HepG2 (cell line): ENCODE measurements around the gene TMEM232. TPM values are rescaled to one million over a fixed set of nuclear protein-coding genes. Genes with fewer than 3 reads are reported as not detected.

ENCODE experiments used
- ATAC-seq: fragments of 200-7000 bp; cut with Tn5 transposase; 3 replicates; pipeline ENCODE4 v1.9.1; 2020; ENCODE audit warnings: mild to moderate bottlenecking, moderate library complexity
- BruUV-seq: library from RNA; stranded (reverse); fragments of 400-500 nt; replicated peaks from 2 replicates; lab custom pipeline; 2021; lab: Mats Ljungman, UMichigan
- CTCF ChIA-PET: fragments of 300-600 bp; formaldehyde crosslinking; extraction: SDS; loops from one replicate; lab custom pipeline; 2021; ENCODE audit warnings: low total read pairs, inconsistent platforms, low intra/inter-chr PET ratio; lab: Yijun Ruan, JAX
- POLR2A ChIA-PET: fragments of 350-600 bp; sonication (Branson Sonifier 250); formaldehyde crosslinking; loops from one replicate; lab custom pipeline; 2020; ENCODE audit warnings: antibody characterized with exemption, inconsistent platforms; lab: Yijun Ruan, JAX
- DNase-seq: peaks from one replicate; pipeline ENCODE4 v3.0.0-alpha.2; 2015; ENCODE audit warnings: low spot score
- FAIRE-seq: peaks from 3 replicates; lab custom pipeline; 2011; peaks lifted over from hg19 to GRCh38; lab: Jason Lieb, UNC
- H2AFZ ChIP-seq: one replicate; pipeline ENCODE4 v1.6.1; 2011; ENCODE audit warnings: low read length, inconsistent platforms
- H3K27ac ChIP-seq: fragments of 300-600 bp; 3 replicates; pipeline ENCODE4 v1.8.0; 2011; ENCODE audit warnings: mixed run types, mild to moderate bottlenecking, mixed read lengths, low read length, inconsistent platforms; ENCODE audit not compliant: insufficient read depth; ENCODE audit errors: extremely low read length
- H3K27me3 ChIP-seq, 2 experiments: fragments of 200-600 bp in 1 of 2; 2 replicates in 1 of 2; 3 replicates in 1 of 2; pipeline versions ENCODE4 v1.6.0 to v1.8.0; 2011; ENCODE audit warnings: low read length in 2 of 2, mild to moderate bottlenecking in 2 of 2, moderate library complexity in 2 of 2, inconsistent platforms in 1 of 2; ENCODE audit not compliant: insufficient read depth in 2 of 2, control insufficient read depth in 1 of 2
- H3K36me3 ChIP-seq, 2 experiments: fragments of 200-600 bp in 1 of 2; replicated peaks in 1 of 2; 2 replicates in 1 of 2; 3 replicates in 1 of 2; pipeline versions ENCODE4 v1.5.1 to v1.8.0; 2011; ENCODE audit warnings: low read length in 2 of 2, inconsistent platforms in 1 of 2; ENCODE audit not compliant: insufficient read depth in 2 of 2, control insufficient read depth in 1 of 2
- H3K4me1 ChIP-seq: 2 replicates; pipeline ENCODE4 v1.5.1; 2012; ENCODE audit warnings: low read length, inconsistent platforms; ENCODE audit not compliant: insufficient read depth
- H3K4me2 ChIP-seq: 2 replicates; pipeline ENCODE4 v1.6.0; 2011; ENCODE audit warnings: low read depth, low read length, inconsistent platforms
- H3K4me3 ChIP-seq, 3 experiments: fragments of 200-600 bp in 1 of 3; sonication (generic), shearing (Covaris generic) in 1 of 3; replicated peaks in 1 of 3; 2 replicates each; pipeline ENCODE4 v1.5.1; 2011 to 2016; ENCODE audit warnings: low read length in 3 of 3, inconsistent platforms in 2 of 3, low read depth in 2 of 3, mild to moderate bottlenecking in 2 of 3, control low read depth in 1 of 3, mixed read lengths in 1 of 3; ENCODE audit not compliant: insufficient read depth in 1 of 3
- H3K79me2 ChIP-seq: one replicate; pipeline ENCODE4 v1.6.1; 2011; ENCODE audit warnings: low read length, inconsistent platforms; ENCODE audit not compliant: insufficient read depth
- H3K9ac ChIP-seq: 2 replicates; pipeline ENCODE4 v1.6.0; 2011; ENCODE audit warnings: mild to moderate bottlenecking, low read depth, low read length, inconsistent platforms; ENCODE audit not compliant: insufficient read depth
- H3K9me3 ChIP-seq: 2 replicates; pipeline ENCODE4 v1.5.1; 2012; ENCODE audit warnings: mild to moderate bottlenecking, low read length
- H4K20me1 ChIP-seq: 2 replicates; pipeline ENCODE4 v1.6.0; 2011; ENCODE audit warnings: inconsistent platforms, mild to moderate bottlenecking, low read length, moderate library complexity; ENCODE audit not compliant: insufficient read depth
- AHDC1 ChIP-seq: sonication (generic); formaldehyde crosslinking; IDR thresholded peaks from 2 replicates; pipeline ENCODE4 v1.5.1; 2020; ENCODE audit warnings: mild to moderate bottlenecking, missing genetic modification reagents, borderline replicate concordance
- DNMT3B ChIP-seq: conservative IDR thresholded peaks from 2 replicates; pipeline ENCODE4 v1.6.1; 2016; ENCODE audit warnings: missing biosample characterization, control low read depth
- DPF2 ChIP-seq: sonication (generic); formaldehyde crosslinking; IDR thresholded peaks from 2 replicates; pipeline ENCODE4 v1.4.0; 2020; ENCODE audit warnings: mild to moderate bottlenecking, low read depth, missing genetic modification reagents, borderline replicate concordance
- LRRFIP1 ChIP-seq: sonication (generic); formaldehyde crosslinking; conservative IDR thresholded peaks from 2 replicates; pipeline ENCODE4 v1.4.0; 2020; ENCODE audit warnings: missing genetic modification reagents
- MAFF ChIP-seq: IDR thresholded peaks from 2 replicates; pipeline ENCODE4 v1.6.1; 2011; ENCODE audit warnings: low read depth, low read length, improper control_type of control experiment
- MAZ ChIP-seq, 2 experiments: sonication (generic) in 1 of 2; formaldehyde crosslinking in 1 of 2; IDR thresholded peaks; 2 replicates each; pipeline versions ENCODE4 v1.5.0 to v1.6.1; 2012 to 2020; ENCODE audit warnings: low read depth in 2 of 2, mild to moderate bottlenecking in 2 of 2, borderline replicate concordance in 1 of 2, improper control_type of control experiment in 1 of 2, low read length in 1 of 2, missing genetic modification reagents in 1 of 2, moderate library complexity in 1 of 2
- NCOA2 ChIP-seq: sonication (generic); formaldehyde crosslinking; IDR thresholded peaks from 2 replicates; pipeline ENCODE4 v1.8.0; 2022; ENCODE audit warnings: inconsistent platforms
- PITX1 ChIP-seq: sonication (generic); formaldehyde crosslinking; IDR thresholded peaks from 2 replicates; pipeline ENCODE4 v1.5.1; 2020; ENCODE audit warnings: mild to moderate bottlenecking, missing genetic modification reagents
- ZNF326 ChIP-seq: sonication (generic); formaldehyde crosslinking; IDR thresholded peaks from 2 replicates; pipeline ENCODE4 v1.4.0; 2020; ENCODE audit warnings: missing genetic modification reagents, borderline replicate concordance
- ZNF556 ChIP-seq: sonication (generic); formaldehyde crosslinking; IDR thresholded peaks from 2 replicates; pipeline ENCODE4 v1.4.0; 2020; ENCODE audit warnings: mild to moderate bottlenecking, missing genetic modification reagents, borderline replicate concordance
- ZNF639 ChIP-seq: conservative IDR thresholded peaks from 2 replicates; pipeline ENCODE4 v1.6.1; 2018; ENCODE audit warnings: missing genetic modification reagents
- WGBS: methylation state at CpG from one replicate; pipeline ENCODE4 v1.1.6; 2017; ENCODE audit warnings: low lambda C conversion rate; 5-methylcytosine and 5-hydroxymethylcytosine counted together
- in situ Hi-C: cut with HindIII; loops from 2 replicates; pipeline ENCODE4 v1.10.0; 2017; ENCODE audit warnings: low pct_unique_long_range_greater_than_20kb; ENCODE audit not compliant: extremely low pct_ligation_motif_present
- intact Hi-C: fragments of 100-400 bp; cut with micrococcal nuclease; formaldehyde crosslinking; loops from one replicate; pipeline ENCODE4 v1.10.0; 2022; ENCODE audit not compliant: unreplicated experiment
- polyA plus RNA-seq, 8 experiments: library from polyadenylated mRNA; depleted of rRNA in 3 of 8; stranded (reverse) in 7 of 8; unstranded in 1 of 8; fragments of >200 nt; fragmentation: Illumina TruSeq in 4 of 8; extraction: Trizol in 4 of 8; gene quantifications; 2 replicates each; pipeline versions ENCODE4 v1.2.1 to v1.2.3, GENCODE V29; 2011 to 2016; ENCODE audit warnings: low read depth in 4 of 8, missing spikeins in 1 of 8, mixed read lengths in 1 of 8; ENCODE audit not compliant: insufficient read depth in 1 of 8
- total RNA-seq, 5 experiments: library from RNA; depleted of rRNA; stranded (reverse); fragments of >200 nt; fragmentation: Illumina TruSeq; extraction: Trizol; gene quantifications; 2 replicates each; pipeline ENCODE4 v1.2.3, GENCODE V29; 2016; ENCODE audit warnings: low read depth in 1 of 5

Gene TMEM232
- total and polyA plus RNA-seq, 2 of the 13 experiments (the other 11 are each of a cell fraction or from before 2014, with no cell fraction given) = 0.29 to 0.71 TPM

GRCh38 chr5:110686270-110686669 is 40.2 kb downstream of the TMEM232 start:
- FAIRE-seq = no peak
- no peak for DNase-seq
- ChIA-PET POLR2A (no interaction called here), CTCF (no interaction called here)
- 25% methylated on average over 2 of the region's 2 CpGs for WGBS
- H3K4me2 ChIP-seq = no peak overlapping the region
- H3K27me3 ChIP-seq = no peaks in the 10 kb centered on the region
- intact Hi-C loops = no loop called here
- H3K4me1 ChIP-seq = no peaks in the 10 kb centered on the region
- no peak for TF ChIP-seq AHDC1
- TF ChIP-seq DNMT3B (CRISPR knock-in tag) = no peak
- TF ChIP-seq ZNF326 (CRISPR knock-in tag) = no peak
- TF ChIP-seq NCOA2 = no peak
- TF ChIP-seq ZNF556 (CRISPR knock-in tag) = no peak
- TF ChIP-seq LRRFIP1 (CRISPR knock-in tag) = no peak
- no peak for TF ChIP-seq ZNF639 (CRISPR knock-in tag)
- TF ChIP-seq MAZ (IDR thresholded peaks at IDR 0.05; ENCODE audit: borderline replicate concordance, low read depth, low read length) = no peak
- no peak for TF ChIP-seq MAZ (CRISPR knock-in tag; IDR thresholded peaks at IDR 0.05; ENCODE audit: low read depth)
- TF ChIP-seq MAFF = no peak
- TF ChIP-seq DPF2 = no peak
- TF ChIP-seq PITX1 (CRISPR knock-in tag) = no peak
- H3K36me3 ChIP-seq = no peaks in the 10 kb centered on the region
- in situ Hi-C loops = no loop called here
- BruUV-seq = no TSS peak
- no peak for ATAC-seq
- no peaks in the 10 kb centered on the region for H3K9me3 ChIP-seq
- no peaks in the 10 kb centered on the region for H4K20me1 ChIP-seq
- no peak overlapping the region for H3K4me3 ChIP-seq
- no peak overlapping the region for H3K27ac ChIP-seq
- H3K9ac ChIP-seq = no peak overlapping the region
- no peaks in the 10 kb centered on the region for H3K79me2 ChIP-seq
- H2AFZ ChIP-seq = no peak overlapping the region
